Mesenchymal stem cell (in vitro differentiated cells and primary cell): Measurements from ENCODE around the gene HOXA13.
A peak's percentile ranks its signal among the peaks of the same experiment; 100 is the strongest.

ENCODE experiments used
- DNase-seq: peaks from one replicate; pipeline ENCODE4 v3.0.0-alpha.2; 2013
- H2AFZ ChIP-seq: one replicate; pipeline ENCODE4 v1.6.1; 2013; ENCODE audit warnings: low read depth, mild to moderate bottlenecking, control low read depth, inconsistent platforms, low read length, moderate library complexity
- H2AK5ac ChIP-seq: 2 replicates; pipeline ENCODE4 v1.6.1; 2013; ENCODE audit warnings: low read length, moderate library complexity, mild to moderate bottlenecking, inconsistent platforms; ENCODE audit not compliant: severe bottlenecking
- H2BK120ac ChIP-seq: one replicate; pipeline ENCODE4 v1.6.1; 2013; ENCODE audit warnings: low read depth, mild to moderate bottlenecking, inconsistent platforms, low read length, moderate library complexity
- H2BK12ac ChIP-seq, 2 experiments: one replicate each; pipeline ENCODE4 v1.6.1; 2013; ENCODE audit warnings: inconsistent platforms in 2 of 2, low read length in 2 of 2, mild to moderate bottlenecking in 2 of 2, moderate library complexity in 2 of 2, control low read depth in 1 of 2
- H2BK15ac ChIP-seq: one replicate; pipeline ENCODE4 v1.6.1; 2013; ENCODE audit warnings: mild to moderate bottlenecking, low read depth, inconsistent platforms; ENCODE audit not compliant: poor library complexity, severe bottlenecking
- H2BK5ac ChIP-seq: 2 replicates; pipeline ENCODE4 v1.6.1; 2013; ENCODE audit warnings: low read depth, mild to moderate bottlenecking, low read length, control low read depth, inconsistent platforms; ENCODE audit not compliant: poor library complexity, severe bottlenecking
- H3K14ac ChIP-seq, 2 experiments: one replicate each; pipeline ENCODE4 v1.6.1; 2013; ENCODE audit warnings: inconsistent platforms in 2 of 2, low read length in 2 of 2, control low read depth in 1 of 2, mild to moderate bottlenecking in 1 of 2, moderate library complexity in 1 of 2
- H3K18ac ChIP-seq, 2 experiments: one replicate each; pipeline ENCODE4 v1.6.1; 2013; ENCODE audit warnings: inconsistent platforms in 2 of 2, low read length in 2 of 2, control low read depth in 1 of 2, low read depth in 1 of 2, mild to moderate bottlenecking in 1 of 2
- H3K23ac ChIP-seq, 2 experiments: one replicate each; pipeline ENCODE4 v1.6.1; 2013; ENCODE audit warnings: inconsistent platforms in 2 of 2, low read length in 2 of 2, mild to moderate bottlenecking in 2 of 2, moderate library complexity in 2 of 2, control low read depth in 1 of 2
- H3K27ac ChIP-seq: 2 replicates; pipeline ENCODE4 v1.5.1; 2013; ENCODE audit warnings: mild to moderate bottlenecking, moderate library complexity, low read length, control low read depth, inconsistent platforms; ENCODE audit not compliant: poor library complexity, severe bottlenecking
- H3K27me3 ChIP-seq, 2 experiments: 2 replicates each; pipeline versions ENCODE4 v1.6.1 to v1.7.0; 2013; ENCODE audit warnings: low read length in 2 of 2, mild to moderate bottlenecking in 2 of 2, moderate library complexity in 2 of 2, control low read depth in 1 of 2, inconsistent platforms in 1 of 2; ENCODE audit not compliant: control insufficient read depth in 1 of 2, insufficient read depth in 1 of 2
- H3K36me3 ChIP-seq, 2 experiments: 2 replicates each; pipeline versions ENCODE4 v1.6.1 to v1.7.0; 2013; ENCODE audit warnings: low read length in 2 of 2, control low read depth in 1 of 2, inconsistent platforms in 1 of 2, low read depth in 1 of 2, mild to moderate bottlenecking in 1 of 2; ENCODE audit not compliant: insufficient read depth in 2 of 2, control insufficient read depth in 1 of 2
- H3K4ac ChIP-seq, 2 experiments: one replicate each; pipeline ENCODE4 v1.6.1; 2013; ENCODE audit warnings: inconsistent platforms in 2 of 2, low read length in 2 of 2, mild to moderate bottlenecking in 2 of 2, moderate library complexity in 2 of 2, control low read depth in 1 of 2, low read depth in 1 of 2
- H3K4me1 ChIP-seq: 2 replicates; pipeline ENCODE4 v1.6.1; 2013; ENCODE audit warnings: low read depth, low read length, control low read depth; ENCODE audit not compliant: control insufficient read depth, insufficient read depth
- H3K4me2 ChIP-seq: 2 replicates; pipeline ENCODE4 v1.6.1; 2013; ENCODE audit warnings: low read length, mild to moderate bottlenecking, inconsistent platforms; ENCODE audit not compliant: poor library complexity, severe bottlenecking
- H3K4me3 ChIP-seq, 2 experiments: 2 replicates each; pipeline versions ENCODE4 v1.5.1 to v1.7.0; 2013; ENCODE audit warnings: low read length in 2 of 2, mild to moderate bottlenecking in 2 of 2, control low read depth in 1 of 2, low read depth in 1 of 2; ENCODE audit not compliant: insufficient read depth in 1 of 2
- H3K79me1 ChIP-seq: replicated peaks from 2 replicates; pipeline ENCODE4 v1.6.1; 2013; ENCODE audit warnings: mild to moderate bottlenecking, control low read depth, low read length, inconsistent platforms; ENCODE audit not compliant: poor library complexity, severe bottlenecking
- H3K9ac ChIP-seq: 2 replicates; pipeline ENCODE4 v1.7.0; 2013; ENCODE audit warnings: mild to moderate bottlenecking, low read length, moderate library complexity
- H3K9me3 ChIP-seq: 2 replicates; pipeline ENCODE4 v1.7.0; 2013; ENCODE audit warnings: mild to moderate bottlenecking, low read length; ENCODE audit not compliant: control insufficient read depth
- H4K8ac ChIP-seq: one replicate; pipeline ENCODE4 v1.6.1; 2013; ENCODE audit warnings: inconsistent platforms, mild to moderate bottlenecking, low read length, moderate library complexity
- H4K91ac ChIP-seq: one replicate; pipeline ENCODE4 v1.6.1; 2013; ENCODE audit warnings: mild to moderate bottlenecking, low read length, inconsistent platforms
- WGBS: methylation state at CpG from one replicate; pipeline ENCODE4 v1.1.7; 2013; ENCODE audit warnings: mixed read lengths; 5-methylcytosine and 5-hydroxymethylcytosine counted together

The HOXA13 gene

GRCh38 chr7:27245124-27245797 is 45.4 kb upstream of the HOXA13 start:
- Histone ChIP-seq H3K23ac (no peak overlapping the region), H3K27ac (no peak overlapping the region), H3K27me3 (peaks cover 96 to 100% of the 10 kb centered on the region in 2 experiments), H3K4me2 (no peak overlapping the region), H3K36me3 (no peaks in the 10 kb centered on the region), H2BK120ac (no peak overlapping the region), H3K9ac (no peak overlapping the region), H4K8ac (no peak overlapping the region), H3K18ac (no peak overlapping the region), H2AK5ac (no peak overlapping the region), H2BK12ac (no peak overlapping the region), H3K4ac (no peak overlapping the region), H3K14ac (no peak overlapping the region), H4K91ac (no peak overlapping the region), H3K4me1 (peaks cover 21% of the 10 kb centered on the region), H2BK5ac (no peak overlapping the region), H3K9me3 (no peaks in the 10 kb centered on the region), H2BK15ac (no peak overlapping the region), H3K4me3 (peak overlapping the region in 1 of 2 experiments; percentile 57), H2AFZ (no peak overlapping the region), H3K79me1 (no peaks in the 10 kb centered on the region)
- DNase-seq, result no peak
- WGBS, result 25% methylated on average over 31 of the region's 37 CpGs

GRCh38 chr7:27244488-27245123 is 44.7 kb upstream of the HOXA13 start:
- no peak for DNase-seq
- H3K18ac ChIP-seq, result no peak overlapping the region
- H3K4me3 ChIP-seq, result no peak overlapping the region
- H3K23ac ChIP-seq, result no peak overlapping the region
- no peak overlapping the region for H4K91ac ChIP-seq
- H3K4ac ChIP-seq, result no peak overlapping the region
- WGBS, result 17% methylated on average over 18 of the region's 18 CpGs
- H2BK5ac ChIP-seq, result no peak overlapping the region
- H3K36me3 ChIP-seq, result no peaks in the 10 kb centered on the region
- no peak overlapping the region for H2BK12ac ChIP-seq
- no peak overlapping the region for H3K14ac ChIP-seq
- peaks cover 96 to 100% of the 10 kb centered on the region in 2 experiments for H3K27me3 ChIP-seq
- H3K27ac ChIP-seq, result no peak overlapping the region
- no peaks in the 10 kb centered on the region for H3K79me1 ChIP-seq
- no peaks in the 10 kb centered on the region for H3K9me3 ChIP-seq
- H3K4me2 ChIP-seq, result no peak overlapping the region
- H3K4me1 ChIP-seq, result peaks cover 23% of the 10 kb centered on the region
- H2AFZ ChIP-seq, result no peak overlapping the region
- no peak overlapping the region for H3K9ac ChIP-seq
- no peak overlapping the region for H2BK120ac ChIP-seq
- no peak overlapping the region for H4K8ac ChIP-seq
- no peak overlapping the region for H2AK5ac ChIP-seq
- no peak overlapping the region for H2BK15ac ChIP-seq

GRCh38 chr7:27243340-27244163 is 43.7 kb upstream of the HOXA13 start:
- no peaks in the 10 kb centered on the region for H3K9me3 ChIP-seq
- H3K27ac ChIP-seq, result no peak overlapping the region
- no peak overlapping the region for H2BK12ac ChIP-seq
- no peak overlapping the region for H2BK120ac ChIP-seq
- peaks cover 28% of the 10 kb centered on the region for H3K4me1 ChIP-seq
- no peak overlapping the region for H2BK5ac ChIP-seq
- 3% methylated on average over 42 of the region's 43 CpGs for WGBS
- H3K36me3 ChIP-seq, result no peaks in the 10 kb centered on the region
- no peaks in the 10 kb centered on the region for H3K79me1 ChIP-seq
- no peak overlapping the region for H3K4ac ChIP-seq
- DNase-seq, result no peak
- no peak overlapping the region for H3K18ac ChIP-seq
- no peak overlapping the region for H4K8ac ChIP-seq
- peaks cover 95 to 97% of the 10 kb centered on the region in 2 experiments for H3K27me3 ChIP-seq
- no peak overlapping the region for H3K14ac ChIP-seq
- peak overlapping the region; percentile 66 for H3K4me2 ChIP-seq
- peak overlapping the region in 1 of 2 experiments; percentile 46 for H3K23ac ChIP-seq
- H2AK5ac ChIP-seq, result no peak overlapping the region
- H4K91ac ChIP-seq, result no peak overlapping the region
- H2BK15ac ChIP-seq, result no peak overlapping the region
- H3K4me3 ChIP-seq, result peak overlapping the region in 1 of 2 experiments; percentile 72
- no peak overlapping the region for H2AFZ ChIP-seq
- no peak overlapping the region for H3K9ac ChIP-seq
